IPS-18a (cell line): ENCODE results near the gene TAF4.
"Not testable (repeated sequence)": the region's sequence is repeated elsewhere in the genome, so short reads cannot be mapped to it uniquely, and the experiment has no call there.

Source experiments
- H3K27ac ChIP-seq: one replicate; pipeline ENCODE4 v1.5.1; 2013; ENCODE audit warnings: low read length
- H3K27me3 ChIP-seq: one replicate; pipeline ENCODE4 v1.6.1; 2013; ENCODE audit warnings: mild to moderate bottlenecking, low read length; ENCODE audit not compliant: control insufficient read depth, insufficient read depth
- H3K36me3 ChIP-seq: one replicate; pipeline ENCODE4 v1.6.1; 2013; ENCODE audit warnings: low read depth, low read length; ENCODE audit not compliant: control insufficient read depth
- H3K4me1 ChIP-seq: one replicate; pipeline ENCODE4 v1.6.1; 2013; ENCODE audit warnings: low read depth, low read length; ENCODE audit not compliant: control insufficient read depth
- H3K4me3 ChIP-seq: one replicate; pipeline ENCODE4 v1.5.1; 2013; ENCODE audit warnings: low read length
- H3K9ac ChIP-seq: one replicate; pipeline ENCODE4 v1.6.1; 2013; ENCODE audit warnings: mild to moderate bottlenecking, low read length, moderate library complexity
- H3K9me3 ChIP-seq: one replicate; pipeline ENCODE4 v1.6.1; 2013; ENCODE audit warnings: low read depth, low read length; ENCODE audit not compliant: control insufficient read depth

The TAF4 gene

GRCh38 chr20:62096421-62097380, 31.0 kb upstream of the TAF4 start:
- no peaks in the 10 kb centered on the region for H3K4me1 ChIP-seq
- no peaks in the 10 kb centered on the region for H3K27me3 ChIP-seq
- no peak overlapping the region for H3K9ac ChIP-seq
- H3K4me3 ChIP-seq = no peak overlapping the region
- no peaks in the 10 kb centered on the region for H3K36me3 ChIP-seq
- H3K27ac ChIP-seq = no peak overlapping the region
- no peaks in the 10 kb centered on the region for H3K9me3 ChIP-seq

- H3K27ac ChIP-seq = no peak overlapping the region
- no peaks in the 10 kb centered on the region for H3K27me3 ChIP-seq
- no peak overlapping the region for H3K4me3 ChIP-seq
- H3K9ac ChIP-seq = no peak overlapping the region
- H3K4me1 ChIP-seq = no peaks in the 10 kb centered on the region
- no peaks in the 10 kb centered on the region for H3K36me3 ChIP-seq
- no peaks in the 10 kb centered on the region for H3K9me3 ChIP-seq
These were observed 23.7 kb upstream of the TAF4 start for GRCh38 chr20:62089393-62089792.

- Histone ChIP-seq H3K36me3 (no peaks in the 10 kb centered on the region), H3K4me3 (no peak overlapping the region), H3K27me3 (no peaks in the 10 kb centered on the region), H3K9ac (no peak overlapping the region), H3K9me3 (no peaks in the 10 kb centered on the region), H3K27ac (no peak overlapping the region), H3K4me1 (no peaks in the 10 kb centered on the region)
These were observed 22.8 kb upstream of the TAF4 start for GRCh38 chr20:62088258-62089127.

- no peaks in the 10 kb centered on the region for H3K27me3 ChIP-seq
- H3K9ac ChIP-seq = no peak overlapping the region
- H3K4me3 ChIP-seq = no peak overlapping the region
- no peaks in the 10 kb centered on the region for H3K4me1 ChIP-seq
- no peaks in the 10 kb centered on the region for H3K9me3 ChIP-seq
- no peak overlapping the region for H3K27ac ChIP-seq
- no peaks in the 10 kb centered on the region for H3K36me3 ChIP-seq
These were observed 22.0 kb upstream of the TAF4 start for GRCh38 chr20:62087632-62088031.

- Histone ChIP-seq H3K27ac (no peak overlapping the region), H3K9me3 (no peaks in the 10 kb centered on the region), H3K36me3 (no peaks in the 10 kb centered on the region), H3K9ac (no peak overlapping the region), H3K4me3 (no peak overlapping the region), H3K27me3 (no peaks in the 10 kb centered on the region), H3K4me1 (no peaks in the 10 kb centered on the region)
These were observed 21.5 kb upstream of the TAF4 start for GRCh38 chr20:62087227-62087626.

GRCh38 chr20:62085206-62085605, 19.5 kb upstream of the TAF4 start:
- Histone ChIP-seq H3K36me3 (no peaks in the 10 kb centered on the region), H3K27me3 (no peaks in the 10 kb centered on the region), H3K4me1 (no peaks in the 10 kb centered on the region), H3K9me3 (no peaks in the 10 kb centered on the region), H3K9ac (no peak overlapping the region), H3K4me3 (no peak overlapping the region), H3K27ac (no peak overlapping the region)

GRCh38 chr20:62084224-62084623, 18.5 kb upstream of the TAF4 start:
- not testable (repeated sequence) for H3K4me1 ChIP-seq, H3K27me3 ChIP-seq

GRCh38 chr20:62083312-62083711, 17.6 kb upstream of the TAF4 start:
- no peaks in the 10 kb centered on the region for H3K4me1 ChIP-seq
- no peaks in the 10 kb centered on the region for H3K27me3 ChIP-seq
- no peak overlapping the region for H3K9ac ChIP-seq
- H3K27ac ChIP-seq = no peak overlapping the region
- H3K36me3 ChIP-seq = no peaks in the 10 kb centered on the region
- no peaks in the 10 kb centered on the region for H3K9me3 ChIP-seq
- no peak overlapping the region for H3K4me3 ChIP-seq

More at GRCh38 chr20:62084224-62084623, 18.5 kb upstream of the TAF4 start:
- not testable (repeated sequence) for H3K4me3 ChIP-seq, H3K9me3 ChIP-seq, H3K27ac ChIP-seq, H3K9ac ChIP-seq, H3K36me3 ChIP-seq

GRCh38 chr20:62080249-62080990, 14.7 kb upstream of the TAF4 start:
- Histone ChIP-seq H3K9ac (no peak overlapping the region), H3K9me3 (peaks cover 8% of the 10 kb centered on the region), H3K4me3 (no peak overlapping the region), H3K27ac (no peak overlapping the region), H3K4me1 (no peaks in the 10 kb centered on the region), H3K27me3 (no peaks in the 10 kb centered on the region), H3K36me3 (no peaks in the 10 kb centered on the region)

GRCh38 chr20:62079166-62079565, 13.5 kb upstream of the TAF4 start:
- Histone ChIP-seq H3K9me3 (peaks cover 8% of the 10 kb centered on the region), H3K4me1 (no peaks in the 10 kb centered on the region), H3K27me3 (no peaks in the 10 kb centered on the region), H3K27ac (no peak overlapping the region), H3K9ac (no peak overlapping the region), H3K4me3 (no peak overlapping the region), H3K36me3 (no peaks in the 10 kb centered on the region)

- Histone ChIP-seq H3K9me3 (peaks cover 8% of the 10 kb centered on the region), H3K36me3 (no peaks in the 10 kb centered on the region), H3K27ac (no peak overlapping the region), H3K9ac (no peak overlapping the region), H3K4me1 (no peaks in the 10 kb centered on the region), H3K27me3 (no peaks in the 10 kb centered on the region), H3K4me3 (no peak overlapping the region)
These were observed 7.6 kb upstream of the TAF4 start for GRCh38 chr20:62073323-62073722.
